Lower leg skin (tissue), 3 donors: ENCODE measurements around the gene YWHAG.

ENCODE experiments used
- CTCF ChIP-seq, 3 donors: fragments of 450-650 bp; IDR thresholded peaks; one replicate each; pipeline ENCODE4 v1.5.1; 2016; ENCODE audit warnings: antibody characterized with exemption in 3 of 3, mild to moderate bottlenecking in 3 of 3, moderate library complexity in 2 of 3
- POLR2A ChIP-seq, 2 donors: fragments of 450-650 bp; IDR thresholded peaks; one replicate each; pipeline ENCODE4 v1.6.1; 2016 to 2017; ENCODE audit warnings: antibody characterized with exemption in 2 of 2, mild to moderate bottlenecking in 1 of 2, moderate library complexity in 1 of 2

GRCh38 chr7:76359978-76360638, 1.3 kb upstream of the YWHAG start:
- TF ChIP-seq CTCF (IDR thresholded peaks at IDR 0.05) (no peak), POLR2A (IDR thresholded peaks at IDR 0.05) (no peak)
